ENCODE data around the gene R3HDML.
"Not testable (repeated sequence)": the region's sequence is repeated elsewhere in the genome, so short reads cannot be mapped to it uniquely, and the experiment has no call there.

R3HDML gene

GRCh38 chr20:44336725-44337380 is at the start of gene R3HDML:
R3HDML (plus strand) TSS chr20:44337043; CDS start chr20:44337158, 115 bp downstream.
- intact Hi-C loops (cut with DNase I), result no loop called here
- DNase-seq, result peak in 1 of 10 donors; percentile 82

DNA sequence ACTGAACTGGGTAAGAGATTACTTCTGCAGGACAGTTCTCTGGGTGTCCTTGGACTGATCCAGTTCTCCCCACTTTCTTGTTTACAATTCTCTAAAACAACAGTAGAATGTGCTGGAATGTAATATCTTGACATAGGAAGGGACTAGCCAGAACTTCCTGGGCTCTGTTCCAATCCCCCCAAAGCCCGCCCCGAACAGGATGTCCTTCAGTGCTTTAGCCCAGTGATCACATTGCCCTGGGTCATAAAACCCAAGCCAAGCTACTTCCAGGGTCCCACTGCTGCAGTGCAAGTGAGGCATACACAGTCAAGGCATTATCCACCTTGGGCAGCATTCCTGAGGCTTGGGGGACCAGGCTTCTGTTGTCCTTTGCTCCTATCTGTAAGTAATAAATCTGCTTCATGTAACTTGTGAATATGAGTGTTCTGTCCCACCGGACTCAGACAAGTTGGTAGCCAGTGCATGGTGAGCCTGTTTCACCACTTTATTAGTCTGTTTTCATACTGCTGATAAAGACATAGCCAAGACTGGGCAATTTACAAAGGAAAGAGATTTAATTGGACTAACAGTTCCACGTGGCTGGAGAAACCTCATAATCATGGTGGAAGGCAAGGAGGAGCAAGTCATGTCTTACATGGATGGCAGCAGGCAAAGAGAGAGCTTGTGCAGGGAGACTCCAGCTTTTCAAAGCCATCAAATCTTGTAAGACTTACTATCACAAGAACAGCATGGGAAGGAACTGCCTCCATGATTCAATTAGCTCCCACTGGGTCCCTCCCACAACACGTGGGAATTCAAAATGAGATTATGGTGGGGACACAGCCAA is 49.4 kb upstream of the R3HDML start:
- DNase-seq, result no peak
- intact Hi-C loops (cut with DNase I), result no loop called here

DNA sequence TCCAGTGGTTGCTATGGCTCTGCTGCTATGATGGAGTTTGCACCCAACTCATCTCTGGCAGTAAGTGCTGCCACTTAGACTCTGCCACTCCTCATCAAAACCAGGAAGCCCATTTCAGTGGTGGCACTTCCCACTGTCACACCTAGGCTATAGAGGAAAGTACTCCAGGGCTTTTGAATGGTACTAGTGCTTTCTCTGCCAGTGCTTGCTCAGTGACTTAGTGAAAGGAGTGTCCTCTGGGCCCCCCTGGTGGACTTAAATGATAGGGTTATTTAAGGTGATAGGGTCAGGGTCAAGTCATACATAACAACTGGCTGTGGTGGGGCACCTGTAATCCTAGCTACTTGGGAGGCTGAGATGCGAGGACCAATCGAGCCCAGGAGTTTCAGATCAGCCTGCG is 48.6 kb upstream of the R3HDML start:
- DNase-seq, result no peak

GRCh38 chr20:44291754-44292153 is 45.1 kb upstream of the R3HDML start:
- intact Hi-C loops (cut with DNase I), result no loop called here
- no peak for DNase-seq

More for the DNA sequence above, 48.6 kb upstream of the R3HDML start:
- intact Hi-C loops (cut with DNase I), result no loop called here

DNA sequence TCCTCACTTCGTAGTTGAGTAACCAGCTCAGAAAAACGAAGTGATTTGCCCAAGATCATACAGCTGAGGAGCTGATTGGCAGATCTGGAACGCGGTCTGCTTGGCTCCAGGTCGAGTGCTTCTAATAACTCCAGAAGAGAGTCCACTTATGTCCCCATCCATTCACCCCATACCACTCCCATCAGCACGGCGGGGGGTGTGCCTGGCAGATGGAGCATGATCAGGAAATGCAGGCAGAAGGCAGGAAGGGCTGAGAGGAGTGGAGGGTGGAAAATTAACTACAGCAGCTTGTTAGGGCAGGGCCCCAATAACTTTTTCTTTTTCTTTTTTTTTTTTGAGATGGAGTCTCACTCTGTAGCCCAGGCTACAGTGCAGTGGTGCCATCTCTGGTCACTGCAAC is 40.8 kb upstream of the R3HDML start:
- DNase-seq, result no peak
- intact Hi-C loops (cut with DNase I), result no loop called here

DNA sequence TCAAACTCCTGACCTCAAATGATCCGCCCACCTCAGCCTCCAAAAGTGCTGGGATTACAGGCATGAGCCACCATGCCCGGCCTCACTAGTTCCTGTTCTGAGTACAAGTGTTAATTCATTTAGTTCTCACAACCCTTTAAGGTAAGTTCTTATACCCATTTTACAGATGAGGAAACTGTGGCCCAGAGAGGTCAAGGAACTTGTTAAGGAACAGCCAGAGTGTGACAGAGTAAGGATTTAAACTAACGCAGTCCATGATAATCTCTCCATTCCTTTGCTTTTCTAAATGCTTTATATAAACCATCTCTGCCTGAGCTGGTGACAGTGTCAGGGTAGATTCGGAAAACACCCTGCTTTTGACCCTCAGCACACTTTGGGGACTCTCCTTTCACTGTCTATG is 39.1 kb upstream of the R3HDML start:
- DNase-seq, result no peak
- intact Hi-C loops (cut with DNase I), result no loop called here

DNA sequence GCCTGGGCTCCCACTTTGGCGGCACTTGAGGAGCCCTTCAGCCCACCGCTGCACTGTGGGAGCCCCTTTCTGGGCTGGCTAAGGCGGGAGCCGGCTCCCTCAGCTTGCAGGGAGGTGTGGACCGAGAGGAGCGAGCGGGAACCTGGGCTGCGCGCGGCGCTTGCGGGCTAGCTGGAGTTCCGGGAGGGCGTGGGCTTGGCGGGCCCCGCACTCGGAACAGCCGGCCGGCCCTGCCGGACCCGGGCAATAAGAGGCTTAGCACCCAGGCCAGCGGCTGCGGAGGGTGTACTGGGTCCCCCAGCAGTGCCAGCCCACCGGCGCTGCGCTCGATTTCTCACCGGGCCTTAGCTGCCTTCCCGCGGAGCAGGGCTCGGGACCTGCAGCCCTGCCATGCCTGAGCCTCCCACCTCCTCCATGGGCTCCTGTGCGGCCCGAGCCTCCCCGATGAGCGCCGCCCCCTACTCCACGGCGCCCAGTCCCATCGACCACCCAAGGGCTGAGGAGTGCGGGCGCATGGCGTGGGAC is 37.8 kb upstream of the R3HDML start:
- DNase-seq; intact Hi-C loops (cut with DNase I): not testable (repeated sequence)

DNA sequence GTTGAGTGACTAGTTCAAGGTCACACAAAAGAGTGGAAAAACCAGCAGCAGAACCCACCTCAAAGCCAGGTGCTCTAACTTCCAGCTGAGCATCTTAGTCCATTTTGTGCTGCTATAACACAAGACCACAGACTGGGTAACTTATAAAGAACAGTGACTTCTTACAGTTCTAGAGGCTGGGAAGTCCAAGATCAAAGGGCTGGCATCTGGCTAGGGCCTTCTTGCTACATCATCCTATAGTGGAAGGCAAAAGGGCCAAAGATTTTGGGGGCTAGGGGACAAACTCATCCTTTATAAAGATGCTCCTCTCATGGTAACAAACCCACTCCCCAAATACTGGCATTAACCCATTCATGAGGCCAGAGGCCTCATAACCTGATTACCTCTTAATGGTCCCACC is 35.6 kb upstream of the R3HDML start:
- intact Hi-C loops (cut with DNase I), result no loop called here
- no peak for DNase-seq

DNA sequence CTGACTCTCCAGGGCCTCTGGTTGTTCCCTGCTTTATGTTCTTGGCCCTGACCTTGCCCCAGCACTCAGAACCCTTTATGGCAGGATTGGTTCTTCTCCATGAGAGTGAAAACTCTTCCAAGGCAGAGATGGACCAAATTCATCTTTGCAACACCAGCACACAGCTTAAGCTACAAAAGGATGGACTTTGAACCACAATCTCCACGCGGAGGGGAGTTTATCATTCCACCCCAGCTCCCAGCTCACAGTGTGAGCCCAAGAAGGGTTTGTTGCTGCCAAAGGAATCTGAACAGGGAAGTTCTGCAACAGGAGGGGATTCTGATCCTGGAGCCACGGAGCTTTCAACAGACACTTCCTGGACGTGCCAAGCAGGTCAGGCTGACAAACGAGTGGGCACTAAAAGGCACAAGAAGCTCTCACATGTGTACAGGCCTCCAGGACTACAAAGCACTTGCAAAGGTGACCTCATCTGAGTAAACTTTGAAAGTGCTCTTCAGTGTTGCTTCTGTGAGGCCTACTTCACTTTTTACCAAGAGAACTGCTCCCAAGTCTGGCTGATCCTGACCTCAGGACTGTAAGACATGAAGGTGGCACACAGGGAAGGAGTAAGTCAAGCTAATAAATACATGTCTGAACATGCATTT is 34.7 kb upstream of the R3HDML start:
- intact Hi-C loops (cut with DNase I), result no loop called here

GRCh38 chr20:44302736-44303135 is 34.1 kb upstream of the R3HDML start:
- intact Hi-C loops (cut with DNase I), result no loop called here
- no peak for DNase-seq

More for the DNA sequence above, 34.7 kb upstream of the R3HDML start:
- no peak for DNase-seq

GRCh38 chr20:44304383-44304782 is 32.5 kb upstream of the R3HDML start:
- no peak for DNase-seq
- intact Hi-C loops (cut with DNase I), result no loop called here

- intact Hi-C loops (cut with DNase I), result no loop called here
- no peak for DNase-seq
Observed at GRCh38 chr20:44306927-44307326, 29.9 kb upstream of the R3HDML start.

- intact Hi-C loops (cut with DNase I), result loop anchor here (2.0 kb wide), 1 partner anchor 193 kb away; no protein-coding TSS in a partner anchor
- DNase-seq, result peak in 1 of 10 donors; percentile 59
Observed at GRCh38 chr20:44309763-44310663, 26.8 kb upstream of the R3HDML start.

DNA sequence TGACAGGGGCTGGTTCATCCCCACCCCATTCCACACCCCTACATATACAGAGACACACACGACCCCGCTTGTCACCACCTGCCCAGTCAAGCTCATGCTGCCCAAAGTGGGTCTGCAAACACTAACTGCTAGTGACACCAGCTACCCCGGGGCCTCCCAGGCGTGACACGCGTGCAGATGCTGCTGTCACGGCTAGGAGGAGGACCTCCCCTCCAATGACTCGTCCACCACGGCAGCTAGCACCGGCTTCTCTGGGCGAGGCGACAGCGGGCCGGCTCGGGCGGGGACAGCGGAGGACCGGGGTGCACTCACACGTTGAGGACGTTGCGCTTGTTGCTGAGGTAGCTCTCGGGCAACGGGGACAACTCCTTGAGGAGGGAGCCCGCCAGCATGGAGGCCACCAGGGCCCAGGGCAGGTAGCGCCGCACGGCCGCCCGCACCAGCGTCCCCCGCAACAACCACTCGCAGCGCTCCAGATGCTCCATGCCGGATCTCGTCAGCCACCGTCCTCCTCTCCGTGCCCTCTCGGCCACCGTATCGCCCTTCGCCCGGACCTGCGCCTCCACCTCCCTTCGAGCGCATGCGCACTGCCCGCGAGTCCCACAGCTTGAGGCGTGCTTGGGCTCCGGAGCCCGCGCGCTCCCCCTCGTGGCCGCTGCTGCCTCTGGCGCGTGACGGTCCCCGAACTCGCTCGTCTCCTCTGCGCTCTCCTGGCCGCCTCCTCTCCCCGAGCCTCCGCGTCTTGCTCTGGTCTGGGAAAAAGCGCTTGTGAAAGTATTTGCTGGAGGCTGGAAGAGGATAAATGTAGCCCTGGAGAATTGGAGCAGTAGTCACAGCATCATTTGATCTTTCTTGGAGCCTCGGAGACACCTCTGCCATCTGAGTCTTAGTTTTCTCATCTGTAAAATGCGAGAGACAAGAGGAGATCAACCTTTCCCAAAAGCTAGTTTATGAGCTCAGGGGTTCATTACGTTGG is 25.9 kb upstream of the R3HDML start, which contains the start of gene FITM2:
Gene FITM2 (minus strand): TSS at position 539 of the 976 bp plus-strand sequence. CDS start 54 bp downstream, at position 485.
- intact Hi-C loops (cut with DNase I), result loop anchor here (1.0 to 2.0 kb wide), 2 partner anchors 96 to 194 kb away; no protein-coding TSS in a partner anchor
- DNase-seq, result peak; percentile 96 to 99 (median 98)

- no peak for DNase-seq
- intact Hi-C loops (cut with DNase I), result no loop called here
Observed at GRCh38 chr20:44314870-44315269, 22.0 kb upstream of the R3HDML start.

DNA sequence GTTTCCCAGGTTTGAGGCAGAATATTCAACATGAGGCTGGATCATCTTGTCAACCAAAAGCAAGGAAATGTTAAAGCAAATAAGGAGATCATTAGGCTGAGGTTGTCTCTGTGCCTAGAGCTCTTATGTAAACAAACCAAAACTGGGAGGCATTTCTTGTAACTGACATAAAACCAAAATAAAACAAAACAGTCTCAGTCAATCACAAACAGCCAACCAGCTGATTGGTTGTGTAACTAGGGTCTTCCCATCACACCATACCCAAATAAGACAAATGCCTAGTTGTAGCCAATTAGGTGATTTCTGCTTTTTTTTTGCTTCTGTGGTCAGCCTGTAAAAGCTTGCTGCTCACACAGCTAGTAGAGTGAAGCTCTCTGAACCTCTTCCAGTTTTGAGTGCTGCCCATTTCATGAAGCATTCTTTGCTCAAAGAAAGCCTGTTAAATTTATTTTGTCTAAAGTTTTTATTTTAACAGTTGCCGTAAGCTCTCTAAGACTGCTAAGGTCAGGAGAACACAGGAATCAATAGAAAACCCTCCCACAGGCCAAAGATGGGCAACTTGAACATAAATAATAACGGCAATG is 16.9 kb upstream of the R3HDML start:
- intact Hi-C loops (cut with DNase I), result no loop called here
- no peak for DNase-seq

DNA sequence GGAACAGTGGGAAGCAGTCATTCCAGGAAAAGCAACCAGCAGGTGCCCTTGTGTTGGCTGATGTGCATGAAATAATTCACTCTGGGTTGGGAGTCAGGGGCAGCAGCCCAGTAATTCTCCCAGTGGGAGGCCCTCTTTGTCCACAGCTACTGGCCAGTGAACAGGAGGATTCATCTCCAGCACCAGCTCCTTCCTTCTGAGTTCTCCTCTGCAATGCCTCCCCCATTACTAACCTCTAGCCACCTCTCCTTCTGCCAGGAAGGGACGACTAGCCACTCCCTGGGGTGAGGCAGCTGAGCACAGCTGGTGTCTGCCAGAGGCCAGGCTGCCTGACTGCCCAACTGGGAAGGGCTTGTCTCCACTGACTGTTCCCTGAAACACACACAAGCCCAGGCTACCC is 12.5 kb upstream of the R3HDML start:
- intact Hi-C loops (cut with DNase I), result no loop called here
- DNase-seq, result no peak

All from posterior cingulate gyrus (tissue), 11 donors.